ENCODE results near the gene DGKB.

- TF ChIP-seq POLR2A (IDR thresholded peaks at IDR 0.05) (no peak), CTCF (IDR thresholded peaks at IDR 0.05) (no peak), EP300 (IDR thresholded peaks at IDR 0.05) (no peak)
These were observed 68.1 kb downstream of the DGKB start for GRCh38 chr7:14834456-14834855.
